ENCODE data around the gene PRKG1.

- no peak for TF ChIP-seq EZH2phosphoT487 (IDR thresholded peaks at IDR 0.05; ENCODE audit: low read depth)
- no peak for TF ChIP-seq CTCF (IDR thresholded peaks at IDR 0.05; ENCODE audit: low read depth, low read length)
Measured at GRCh38 chr10:52105301-52105700, 1031.0 kb downstream of the PRKG1 start.

Measured in OCI-LY3 (cell line).